ENCODE data around the gene CNIH3. TPM values are rescaled to one million over a fixed set of nuclear protein-coding genes. Genes with fewer than 3 reads are reported as not detected.

Gene CNIH3
- total and polyA plus RNA-seq, 10 of the 15 experiments (the other 5 are each of a cell fraction or from before 2014, with no cell fraction given) = 0.77 to 5.8 (median 1.8) TPM

DNA sequence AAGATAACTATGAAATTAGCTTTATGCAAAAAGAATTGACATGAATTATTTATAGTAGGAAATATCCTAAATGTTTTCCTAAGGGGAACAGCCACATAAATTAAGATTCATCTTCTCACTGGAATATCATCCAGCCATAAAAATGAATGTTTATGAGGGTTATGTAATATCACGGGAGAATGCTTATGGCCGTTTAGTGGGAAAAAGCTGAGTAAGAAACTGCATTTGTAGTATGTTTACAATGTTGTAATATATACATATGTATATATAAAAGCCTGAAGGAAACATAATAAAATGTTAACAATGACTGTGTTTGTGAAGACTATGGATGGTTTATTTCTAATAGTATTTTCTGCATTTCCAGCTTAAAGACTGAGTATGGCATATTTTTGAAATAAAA lies 161.1 kb downstream of the CNIH3 start:
- ChIA-PET RAD21 (ENCODE audit: unreplicated experiment) (interaction anchor here (0.9 to 1.4 kb wide), 3 partner anchors 22 to 29 kb away, joined by 3 to 6 read pairs (median 4); no protein-coding TSS in a partner anchor), POLR2A (interaction anchor here (0.6 kb wide), 3 partner anchors 27 to 675 kb away, joined by 3 read pairs; no protein-coding TSS in a partner anchor), CTCF (interaction anchor here (1.1 to 1.8 kb wide), 5 partner anchors 9 to 146 kb away, joined by 3 to 5 read pairs (median 4); no protein-coding TSS in a partner anchor), SMC1A (ENCODE audit: uncharacterized antibody, unreplicated experiment) (interaction anchor here (0.7 to 2.9 kb wide), 14 partner anchors 8 to 146 kb away, joined by 3 to 15 read pairs (median 4); no protein-coding TSS in a partner anchor)
- intact Hi-C loops (cut with micrococcal nuclease; ENCODE audit: unreplicated experiment) = no loop called here
- Histone ChIP-seq H4K20me1 (ENCODE audit: control insufficient read depth, insufficient read depth) (no peaks in the 10 kb centered on the region), H3K27ac (ENCODE audit: control insufficient read depth, insufficient read depth) (no peak overlapping the region), H3K4me1 (ENCODE audit: control insufficient read depth, insufficient read depth, low read length) (peaks cover 7% of the 10 kb centered on the region), H3K36me3 (ENCODE audit: control insufficient read depth in 2 of 2, insufficient read depth in 2 of 2, low read length in 1 of 2) (no peaks in the 10 kb centered on the region), H3K79me2 (ENCODE audit: control insufficient read depth, insufficient read depth, low read length) (no peaks in the 10 kb centered on the region), H2AFZ (ENCODE audit: control insufficient read depth, low read depth, low read length) (no peak overlapping the region), H3K4me3 (no peak overlapping the region), H3K9ac (ENCODE audit: control insufficient read depth, insufficient read depth, low read length) (no peak overlapping the region), H3K27me3 (replicated peaks in 1 of 2; ENCODE audit: control insufficient read depth in 2 of 2, insufficient read depth in 2 of 2, low read length in 1 of 2) (no peaks in the 10 kb centered on the region), H3K4me2 (ENCODE audit: control insufficient read depth, insufficient read depth) (no peak overlapping the region), H3K9me3 (replicated peaks; ENCODE audit: control insufficient read depth, insufficient read depth, low read length) (no peaks in the 10 kb centered on the region; the same call in 2 of the 3 replicates)
- BruUV-seq (replicated peaks) = no TSS peak
- no peak for DNase-seq (ENCODE audit: low read depth, low spot score)
- TF ChIP-seq, protein P1, sequence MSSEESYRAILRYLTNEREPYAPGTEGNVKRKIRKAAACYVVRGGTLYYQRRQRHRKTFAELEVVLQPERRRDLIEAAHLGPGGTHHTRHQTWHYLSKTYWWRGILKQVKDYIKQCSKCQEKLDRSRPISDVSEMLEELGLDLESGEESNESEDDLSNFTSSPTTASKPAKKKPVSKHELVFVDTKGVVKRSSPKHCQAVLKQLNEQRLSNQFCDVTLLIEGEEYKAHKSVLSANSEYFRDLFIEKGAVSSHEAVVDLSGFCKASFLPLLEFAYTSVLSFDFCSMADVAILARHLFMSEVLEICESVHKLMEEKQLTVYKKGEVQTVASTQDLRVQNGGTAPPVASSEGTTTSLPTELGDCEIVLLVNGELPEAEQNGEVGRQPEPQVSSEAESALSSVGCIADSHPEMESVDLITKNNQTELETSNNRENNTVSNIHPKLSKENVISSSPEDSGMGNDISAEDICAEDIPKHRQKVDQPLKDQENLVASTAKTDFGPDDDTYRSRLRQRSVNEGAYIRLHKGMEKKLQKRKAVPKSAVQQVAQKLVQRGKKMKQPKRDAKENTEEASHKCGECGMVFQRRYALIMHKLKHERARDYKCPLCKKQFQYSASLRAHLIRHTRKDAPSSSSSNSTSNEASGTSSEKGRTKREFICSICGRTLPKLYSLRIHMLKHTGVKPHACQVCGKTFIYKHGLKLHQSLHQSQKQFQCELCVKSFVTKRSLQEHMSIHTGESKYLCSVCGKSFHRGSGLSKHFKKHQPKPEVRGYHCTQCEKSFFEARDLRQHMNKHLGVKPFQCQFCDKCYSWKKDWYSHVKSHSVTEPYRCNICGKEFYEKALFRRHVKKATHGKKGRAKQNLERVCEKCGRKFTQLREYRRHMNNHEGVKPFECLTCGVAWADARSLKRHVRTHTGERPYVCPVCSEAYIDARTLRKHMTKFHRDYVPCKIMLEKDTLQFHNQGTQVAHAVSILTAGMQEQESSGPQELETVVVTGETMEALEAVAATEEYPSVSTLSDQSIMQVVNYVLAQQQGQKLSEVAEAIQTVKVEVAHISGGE (CRISPR knock-in tag; IDR thresholded peaks at IDR 0.05) = no peak
- TF ChIP-seq NRF1 (conservative IDR thresholded peaks at IDR 0.05; ENCODE audit: low read depth, low read length) (no peak), NR2C1 (IDR thresholded peaks at IDR 0.05) (no peak)
- TF ChIP-seq, protein P2, sequence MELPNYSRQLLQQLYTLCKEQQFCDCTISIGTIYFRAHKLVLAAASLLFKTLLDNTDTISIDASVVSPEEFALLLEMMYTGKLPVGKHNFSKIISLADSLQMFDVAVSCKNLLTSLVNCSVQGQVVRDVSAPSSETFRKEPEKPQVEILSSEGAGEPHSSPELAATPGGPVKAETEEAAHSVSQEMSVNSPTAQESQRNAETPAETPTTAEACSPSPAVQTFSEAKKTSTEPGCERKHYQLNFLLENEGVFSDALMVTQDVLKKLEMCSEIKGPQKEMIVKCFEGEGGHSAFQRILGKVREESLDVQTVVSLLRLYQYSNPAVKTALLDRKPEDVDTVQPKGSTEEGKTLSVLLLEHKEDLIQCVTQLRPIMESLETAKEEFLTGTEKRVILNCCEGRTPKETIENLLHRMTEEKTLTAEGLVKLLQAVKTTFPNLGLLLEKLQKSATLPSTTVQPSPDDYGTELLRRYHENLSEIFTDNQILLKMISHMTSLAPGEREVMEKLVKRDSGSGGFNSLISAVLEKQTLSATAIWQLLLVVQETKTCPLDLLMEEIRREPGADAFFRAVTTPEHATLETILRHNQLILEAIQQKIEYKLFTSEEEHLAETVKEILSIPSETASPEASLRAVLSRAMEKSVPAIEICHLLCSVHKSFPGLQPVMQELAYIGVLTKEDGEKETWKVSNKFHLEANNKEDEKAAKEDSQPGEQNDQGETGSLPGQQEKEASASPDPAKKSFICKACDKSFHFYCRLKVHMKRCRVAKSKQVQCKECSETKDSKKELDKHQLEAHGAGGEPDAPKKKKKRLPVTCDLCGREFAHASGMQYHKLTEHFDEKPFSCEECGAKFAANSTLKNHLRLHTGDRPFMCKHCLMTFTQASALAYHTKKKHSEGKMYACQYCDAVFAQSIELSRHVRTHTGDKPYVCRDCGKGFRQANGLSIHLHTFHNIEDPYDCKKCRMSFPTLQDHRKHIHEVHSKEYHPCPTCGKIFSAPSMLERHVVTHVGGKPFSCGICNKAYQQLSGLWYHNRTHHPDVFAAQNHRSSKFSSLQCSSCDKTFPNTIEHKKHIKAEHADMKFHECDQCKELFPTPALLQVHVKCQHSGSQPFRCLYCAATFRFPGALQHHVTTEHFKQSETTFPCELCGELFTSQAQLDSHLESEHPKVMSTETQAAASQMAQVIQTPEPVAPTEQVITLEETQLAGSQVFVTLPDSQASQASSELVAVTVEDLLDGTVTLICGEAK (IDR thresholded peaks at IDR 0.05; ENCODE audit: borderline replicate concordance) = no peak
- no peak for ATAC-seq
- in situ Hi-C loops (cut with MboI) = no loop called here
- FAIRE-seq = no peak
- WGBS (ENCODE audit: insufficient coverage, insufficient replicate concordance, low lambda C conversion rate, missing lambda C conversion rate) = 46% methylated on average over 2 of the region's 2 CpGs

All from GM12878 (cell line).